ENCODE measurements around the gene LLGL2. TPM values are rescaled to one million over a fixed set of nuclear protein-coding genes. Genes with fewer than 3 reads are reported as not detected.

LLGL2 gene
- total and polyA plus RNA-seq, 2 donors (not counting 1 experiment from before 2014, with no cell fraction given), result 40.6 to 52.0 TPM

DNA sequence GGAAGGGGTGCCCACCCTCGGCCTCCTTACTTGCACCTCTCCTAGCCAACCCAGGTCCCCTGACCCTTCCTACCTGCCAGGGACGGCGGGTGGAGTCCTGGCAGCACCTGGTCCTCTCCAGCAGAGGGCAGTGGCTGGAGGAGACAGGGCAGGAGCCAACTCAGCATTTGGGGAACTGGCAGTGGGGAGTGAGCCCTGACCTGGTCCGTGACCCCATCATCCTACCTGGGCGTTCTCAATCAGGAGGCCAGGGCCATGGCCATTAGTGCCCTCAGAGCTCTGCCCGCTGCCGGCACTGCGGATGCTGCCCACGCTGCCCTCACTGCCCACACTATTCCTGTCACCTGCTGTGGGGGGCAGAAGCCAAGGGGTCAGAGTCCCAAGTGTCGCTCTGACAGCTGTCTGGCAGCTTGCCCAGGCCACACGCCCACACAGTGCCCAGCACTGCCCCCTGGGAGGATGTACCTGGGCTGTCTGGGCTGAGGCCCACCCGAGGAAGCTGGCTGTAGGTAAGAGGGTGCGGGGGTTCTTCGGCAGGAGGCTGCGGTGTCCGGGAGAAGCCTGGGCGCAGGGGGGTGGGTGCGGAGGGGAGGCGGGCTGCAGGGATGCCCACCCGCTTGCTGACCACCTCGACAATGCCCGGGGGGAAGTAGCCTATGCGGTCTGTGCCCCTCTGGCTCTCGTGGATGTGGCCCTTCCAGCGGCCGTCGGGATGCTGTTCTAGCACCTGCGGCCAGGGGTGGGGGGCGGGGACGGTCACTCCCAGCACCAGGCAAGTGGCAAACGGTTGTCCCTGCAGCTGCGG, 20.9 kb upstream of the LLGL2 start:
- ChIA-PET POLR2A (no interaction called here), CTCF (interaction anchor here (1.0 to 2.9 kb wide), 10 partner anchors 10 to 245 kb away, joined by 3 to 10 read pairs (median 4); partner anchors contain the start of genes LLGL2, MYO15B, TMEM94 and TSEN54)
- TF ChIP-seq EZH2 (IDR thresholded peaks at IDR 0.05; ENCODE audit: borderline replicate concordance, insufficient read depth, low read depth, low read length, poor library complexity, severe bottlenecking) (no peak), CTCF (IDR thresholded peaks at IDR 0.05) (peak; percentile 67)
- H3K79me2 ChIP-seq (ENCODE audit: control insufficient read depth, insufficient read depth, low read length), result no peaks in the 10 kb centered on the region
- H3K4me3 ChIP-seq (ENCODE audit: control extremely low read depth in 1 of 5, extremely low read depth in 1 of 5, insufficient read depth in 1 of 5, low read depth in 2 of 5, low read length in 4 of 5), result no peak overlapping the region
- no peaks in the 10 kb centered on the region for H3K9me3 ChIP-seq (ENCODE audit: control extremely low read depth in 1 of 3, control insufficient read depth in 2 of 3, insufficient read depth in 1 of 3, low read length in 2 of 3)
- no peak overlapping the region for H3K4me3 Mint-ChIP-seq
- H3K27me3 Mint-ChIP-seq, result no peaks in the 10 kb centered on the region
- no peaks in the 10 kb centered on the region for H3K4me1 Mint-ChIP-seq
- H4K20me1 ChIP-seq (ENCODE audit: control insufficient read depth, insufficient read depth, low read length, poor library complexity, severe bottlenecking), result no peaks in the 10 kb centered on the region
- peaks cover 0 to 7% of the 10 kb centered on the region in 2 donors for H3K4me1 ChIP-seq (ENCODE audit: control insufficient read depth in 2 of 2, insufficient read depth in 2 of 2, low read length in 2 of 2)
- H3K36me3 ChIP-seq (replicated peaks in 1 of 2; ENCODE audit: control extremely low read depth in 1 of 2, control insufficient read depth in 1 of 2, extremely low read depth in 1 of 2, insufficient read depth in 2 of 2, low read length in 1 of 2), result no peaks in the 10 kb centered on the region
- no peaks in the 10 kb centered on the region for H3K9me3 Mint-ChIP-seq (ENCODE audit: insufficient read depth)
- 88% methylated on average over 30 of the region's 32 CpGs for WGBS (ENCODE audit: insufficient coverage)
- H3K27me3 ChIP-seq (replicated peaks in 1 of 4; ENCODE audit: control extremely low read depth in 1 of 4, control insufficient read depth in 3 of 4, insufficient read depth in 4 of 4, low read length in 3 of 4), result no peaks in the 10 kb centered on the region
- intact Hi-C loops (cut with micrococcal nuclease), result loop anchor here (1.0 to 2.0 kb wide), 2 partner anchors 78 to 84 kb away; no protein-coding TSS in a partner anchor
- H3K9ac ChIP-seq (ENCODE audit: low read length), result no peak overlapping the region
- no peak overlapping the region for H3K27ac Mint-ChIP-seq
- DNase-seq (peak; percentile 73), ATAC-seq (ENCODE audit: low read depth) (peak; percentile 90)
- H3K27ac ChIP-seq (ENCODE audit: low read length in 2 of 2), result no peak overlapping the region
- H3K4me2 ChIP-seq (replicated peaks; ENCODE audit: low read depth, low read length, poor library complexity, severe bottlenecking), result no peak overlapping the region
- H2AFZ ChIP-seq (ENCODE audit: insufficient read depth, low read depth, low read length, poor library complexity, severe bottlenecking), result no peak overlapping the region

- Histone ChIP-seq H3K36me3 (replicated peaks in 1 of 2; ENCODE audit: control extremely low read depth in 1 of 2, control insufficient read depth in 1 of 2, extremely low read depth in 1 of 2, insufficient read depth in 2 of 2, low read length in 1 of 2) (no peaks in the 10 kb centered on the region), H3K27me3 (replicated peaks in 1 of 4; ENCODE audit: control extremely low read depth in 1 of 4, control insufficient read depth in 3 of 4, insufficient read depth in 4 of 4, low read length in 3 of 4) (no peaks in the 10 kb centered on the region), H3K9me3 (ENCODE audit: control extremely low read depth in 1 of 3, control insufficient read depth in 2 of 3, insufficient read depth in 1 of 3, low read length in 2 of 3) (no peaks in the 10 kb centered on the region), H4K20me1 (ENCODE audit: control insufficient read depth, insufficient read depth, low read length, poor library complexity, severe bottlenecking) (no peaks in the 10 kb centered on the region), H3K4me2 (replicated peaks; ENCODE audit: low read depth, low read length, poor library complexity, severe bottlenecking) (no peak overlapping the region), H3K9ac (ENCODE audit: low read length) (no peak overlapping the region), H2AFZ (ENCODE audit: insufficient read depth, low read depth, low read length, poor library complexity, severe bottlenecking) (no peak overlapping the region), H3K4me1 (ENCODE audit: control insufficient read depth in 2 of 2, insufficient read depth in 2 of 2, low read length in 2 of 2) (peaks cover 0 to 7% of the 10 kb centered on the region in 2 donors), H3K27ac (ENCODE audit: low read length in 2 of 2) (no peak overlapping the region), H3K4me3 (ENCODE audit: control extremely low read depth in 1 of 5, extremely low read depth in 1 of 5, insufficient read depth in 1 of 5, low read depth in 2 of 5, low read length in 4 of 5) (no peak overlapping the region), H3K79me2 (ENCODE audit: control insufficient read depth, insufficient read depth, low read length) (no peaks in the 10 kb centered on the region)
- Mint-ChIP-seq H3K4me3 (no peak overlapping the region), H3K27ac (no peak overlapping the region), H3K4me1 (no peaks in the 10 kb centered on the region), H3K9me3 (ENCODE audit: insufficient read depth) (no peaks in the 10 kb centered on the region), H3K27me3 (no peaks in the 10 kb centered on the region)
- intact Hi-C loops (cut with micrococcal nuclease), result loop anchor here (2.0 kb wide), 1 partner anchor 78 kb away; no protein-coding TSS in a partner anchor
- ATAC-seq (ENCODE audit: low read depth) (no peak), DNase-seq (no peak)
- ChIA-PET CTCF (interaction anchor here (1.0 to 2.9 kb wide), 8 partner anchors 10 to 245 kb away, joined by 3 to 10 read pairs (median 6); partner anchors contain the start of genes LLGL2, MYO15B and TSEN54), POLR2A (no interaction called here)
- WGBS (ENCODE audit: insufficient coverage), result 100% methylated on average over 1 of the region's 4 CpGs
- no peak for TF ChIP-seq CTCF (IDR thresholded peaks at IDR 0.05)
- TF ChIP-seq EZH2 (IDR thresholded peaks at IDR 0.05; ENCODE audit: borderline replicate concordance, insufficient read depth, low read depth, low read length, poor library complexity, severe bottlenecking), result no peak
Observed at GRCh38 chr17:75505152-75505409, 20.4 kb upstream of the LLGL2 start.
